Gastrocnemius medialis (tissue), 4 donors: Measurements from ENCODE around the gene WDR7. TPM values are rescaled to one million over a fixed set of nuclear protein-coding genes. Genes with fewer than 3 reads are reported as not detected.

ENCODE experiments used
- ATAC-seq, 2 donors: fragments of 150-250 bp; one replicate each; pipeline ENCODE4 v1.9.1; 2016
- DNase-seq, 2 donors: peaks; one replicate each; pipeline ENCODE4 v3.0.0-alpha.2; 2019
- H3K27ac ChIP-seq, 4 donors: fragments of 200-600 bp; sonication (generic); 1 replicate in 1 of 4; 2 replicates in 3 of 4; pipeline ENCODE4 v1.5.1; 2016 to 2018; ENCODE audit warnings: mild to moderate bottlenecking in 2 of 4, moderate library complexity in 1 of 4
- H3K27me3 ChIP-seq, 3 donors: fragments of 200-600 bp; sonication (generic) in 2 of 3; 1 replicate in 1 of 3; 2 replicates in 2 of 3; pipeline versions ENCODE4 v1.5.1 to v1.6.0; 2016 to 2019; ENCODE audit warnings: mild to moderate bottlenecking in 1 of 3, moderate library complexity in 1 of 3
- H3K36me3 ChIP-seq, 2 donors: fragments of 200-600 bp; sonication (generic) in 1 of 2; one replicate each; pipeline ENCODE4 v1.5.1; 2017 to 2018
- H3K4me1 ChIP-seq, 2 donors: fragments of 200-600 bp; sonication (generic) in 1 of 2; one replicate each; pipeline ENCODE4 v1.5.1; 2016 to 2017; ENCODE audit warnings: mild to moderate bottlenecking in 2 of 2
- H3K4me3 ChIP-seq, 4 donors: fragments of 200-600 bp; sonication (generic) in 3 of 4; 1 replicate in 1 of 4; 2 replicates in 3 of 4; pipeline ENCODE4 v1.5.1; 2016 to 2019; ENCODE audit warnings: mild to moderate bottlenecking in 2 of 4
- H3K9me3 ChIP-seq, 3 donors: fragments of 200-600 bp; sonication (generic) in 2 of 3; 1 replicate in 1 of 3; 2 replicates in 2 of 3; pipeline ENCODE4 v1.5.1; 2016 to 2019
- POLR2A ChIP-seq, 2 donors: fragments of 450-650 bp; IDR thresholded peaks; one replicate each; pipeline ENCODE4 v1.6.1; 2017; ENCODE audit warnings: antibody characterized with exemption in 2 of 2, mild to moderate bottlenecking in 2 of 2, moderate library complexity in 2 of 2
- in situ Hi-C, 4 donors: fragments of 200-750 bp; cut with MboI; loops; one replicate each; pipeline versions ENCODE4 v1.15.0 to v1.8.0; 2017; ENCODE audit warnings: low sequenced_read_pairs in 4 of 4
- intact Hi-C: fragments of 100-400 bp; cut with DNase I; formaldehyde crosslinking; loops from one replicate; pipeline ENCODE4 v1.15.1; 2023; ENCODE audit warnings: low total_unique reads
- total RNA-seq, 4 donors: library from RNA; depleted of rRNA; stranded (reverse); fragments of >200 nt; gene quantifications; one replicate each; pipeline versions ENCODE4 v1.1.0 to v1.2.3, GENCODE V29; 2016
- TF ChIP-seq, protein P1 (sequence below), 5 experiments: fragments of 450-650 bp in 3 of 5; fragments of 200-600 bp in 2 of 5; sonication (generic) in 2 of 5; IDR thresholded peaks in 4 of 5; conservative IDR thresholded peaks in 1 of 5; 1 replicate in 4 of 5; 2 replicates in 1 of 5; pipeline ENCODE4 v1.5.1; 2016 to 2019; ENCODE audit warnings: antibody characterized with exemption in 5 of 5, mild to moderate bottlenecking in 3 of 5, moderate library complexity in 3 of 5

The WDR7 gene
- total RNA-seq, 4 donors from 2014 or later = 20.5 to 24.2 (median 21.8) TPM

DNA sequence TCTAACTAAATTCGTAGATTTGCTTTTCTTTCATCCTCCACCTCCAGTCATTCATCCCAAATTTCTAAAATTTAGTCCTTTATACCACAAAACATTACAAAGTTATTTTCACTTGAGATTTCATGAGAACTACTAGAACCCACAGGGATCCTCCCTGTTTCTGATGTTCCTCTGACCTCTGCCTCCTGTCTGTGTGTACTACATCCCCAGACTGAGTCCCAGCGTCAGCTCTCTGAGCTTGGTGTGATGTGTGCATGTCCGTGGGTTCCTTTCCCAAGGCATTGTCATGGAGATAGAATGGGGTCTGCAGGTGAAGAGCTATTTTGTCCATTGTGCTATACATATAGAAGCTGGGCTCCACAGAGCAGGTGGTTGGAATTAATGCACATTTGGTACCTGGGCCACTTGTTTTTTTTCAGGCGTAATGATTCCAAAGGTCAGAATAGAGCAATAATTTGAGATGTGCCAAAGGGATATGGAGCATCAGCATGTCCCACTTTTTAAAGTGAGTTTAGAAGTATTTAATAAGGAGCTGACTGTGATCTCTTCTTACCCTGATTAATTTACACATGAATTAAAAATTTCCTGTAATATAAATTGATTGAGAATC, 344.5 kb downstream of the WDR7 start:
- in situ Hi-C loops (no loop called here), intact Hi-C loops (no loop called here)
- H3K9me3 ChIP-seq = no peaks in the 10 kb centered on the region
- H3K36me3 ChIP-seq = no peaks in the 10 kb centered on the region
- TF ChIP-seq, protein P1, sequence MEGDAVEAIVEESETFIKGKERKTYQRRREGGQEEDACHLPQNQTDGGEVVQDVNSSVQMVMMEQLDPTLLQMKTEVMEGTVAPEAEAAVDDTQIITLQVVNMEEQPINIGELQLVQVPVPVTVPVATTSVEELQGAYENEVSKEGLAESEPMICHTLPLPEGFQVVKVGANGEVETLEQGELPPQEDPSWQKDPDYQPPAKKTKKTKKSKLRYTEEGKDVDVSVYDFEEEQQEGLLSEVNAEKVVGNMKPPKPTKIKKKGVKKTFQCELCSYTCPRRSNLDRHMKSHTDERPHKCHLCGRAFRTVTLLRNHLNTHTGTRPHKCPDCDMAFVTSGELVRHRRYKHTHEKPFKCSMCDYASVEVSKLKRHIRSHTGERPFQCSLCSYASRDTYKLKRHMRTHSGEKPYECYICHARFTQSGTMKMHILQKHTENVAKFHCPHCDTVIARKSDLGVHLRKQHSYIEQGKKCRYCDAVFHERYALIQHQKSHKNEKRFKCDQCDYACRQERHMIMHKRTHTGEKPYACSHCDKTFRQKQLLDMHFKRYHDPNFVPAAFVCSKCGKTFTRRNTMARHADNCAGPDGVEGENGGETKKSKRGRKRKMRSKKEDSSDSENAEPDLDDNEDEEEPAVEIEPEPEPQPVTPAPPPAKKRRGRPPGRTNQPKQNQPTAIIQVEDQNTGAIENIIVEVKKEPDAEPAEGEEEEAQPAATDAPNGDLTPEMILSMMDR (IDR thresholded peaks at IDR 0.05 in 4 of 5, conservative IDR thresholded peaks at IDR 0.05 in 1 of 5) = no peak
- TF ChIP-seq POLR2A (IDR thresholded peaks at IDR 0.05) = no peak
- no peak for ATAC-seq
- H3K4me1 ChIP-seq = no peaks in the 10 kb centered on the region
- no peak overlapping the region for H3K4me3 ChIP-seq
- no peak overlapping the region for H3K27ac ChIP-seq
- DNase-seq = no peak
- H3K27me3 ChIP-seq = no peaks in the 10 kb centered on the region

DNA sequence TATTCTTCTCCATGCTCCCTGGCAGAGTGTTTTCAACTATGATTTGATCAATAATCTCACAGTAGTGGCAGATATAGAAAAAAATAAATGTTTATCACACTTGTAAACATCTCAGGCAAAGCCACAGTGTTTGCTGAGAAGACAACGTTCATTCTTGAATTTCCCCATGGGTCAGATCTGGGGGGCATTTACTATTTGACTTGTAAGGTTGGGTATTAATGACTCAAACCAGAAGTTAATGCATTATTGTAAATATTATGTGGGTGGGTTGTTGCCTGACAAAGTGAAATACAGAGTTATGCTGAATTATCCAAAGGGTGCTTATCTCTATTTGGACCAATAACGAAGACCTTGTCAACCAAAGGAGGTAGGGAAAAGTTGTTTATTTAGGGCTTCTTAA, 346.0 kb downstream of the WDR7 start:
- no peaks in the 10 kb centered on the region for H3K9me3 ChIP-seq
- H3K4me3 ChIP-seq = no peak overlapping the region
- no peaks in the 10 kb centered on the region for H3K27me3 ChIP-seq
- DNase-seq = no peak
- peaks cover 0 to 4% of the 10 kb centered on the region in 2 donors for H3K4me1 ChIP-seq
- TF ChIP-seq, protein P1 (IDR thresholded peaks at IDR 0.05 in 4 of 5, conservative IDR thresholded peaks at IDR 0.05 in 1 of 5) = no peak
- no peak for TF ChIP-seq POLR2A (IDR thresholded peaks at IDR 0.05)
- in situ Hi-C loops (no loop called here), intact Hi-C loops (no loop called here)
- no peak overlapping the region for H3K27ac ChIP-seq
- ATAC-seq = no peak
- no peaks in the 10 kb centered on the region for H3K36me3 ChIP-seq

DNA sequence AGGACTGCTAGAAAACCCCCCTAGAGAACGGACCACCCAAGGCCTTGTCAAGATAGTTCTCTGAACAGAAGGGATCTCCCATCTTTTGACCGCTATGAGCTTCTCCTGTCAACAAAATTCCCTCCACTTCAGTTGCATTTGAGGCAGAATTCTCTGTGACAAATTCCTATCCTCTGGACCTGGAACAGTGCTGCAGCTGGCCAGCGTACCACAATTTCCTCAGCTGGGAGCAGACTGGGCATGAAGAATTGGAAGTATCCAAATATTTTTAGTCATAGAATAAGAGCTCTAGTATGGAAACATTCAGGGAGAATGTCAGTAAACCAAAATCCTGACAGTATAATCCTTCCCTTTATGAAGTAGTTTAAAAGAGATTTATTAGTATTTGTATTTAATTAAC, 348.7 kb downstream of the WDR7 start:
- ATAC-seq (no peak), DNase-seq (no peak)
- in situ Hi-C loops = no loop called here
- Histone ChIP-seq H3K27ac (no peak overlapping the region), H3K4me1 (peaks cover 11 to 25% of the 10 kb centered on the region in 2 donors), H3K9me3 (no peaks in the 10 kb centered on the region), H3K27me3 (no peaks in the 10 kb centered on the region), H3K4me3 (no peak overlapping the region), H3K36me3 (no peaks in the 10 kb centered on the region)
- intact Hi-C loops = no loop called here
- no peak for TF ChIP-seq POLR2A (IDR thresholded peaks at IDR 0.05)

DNA sequence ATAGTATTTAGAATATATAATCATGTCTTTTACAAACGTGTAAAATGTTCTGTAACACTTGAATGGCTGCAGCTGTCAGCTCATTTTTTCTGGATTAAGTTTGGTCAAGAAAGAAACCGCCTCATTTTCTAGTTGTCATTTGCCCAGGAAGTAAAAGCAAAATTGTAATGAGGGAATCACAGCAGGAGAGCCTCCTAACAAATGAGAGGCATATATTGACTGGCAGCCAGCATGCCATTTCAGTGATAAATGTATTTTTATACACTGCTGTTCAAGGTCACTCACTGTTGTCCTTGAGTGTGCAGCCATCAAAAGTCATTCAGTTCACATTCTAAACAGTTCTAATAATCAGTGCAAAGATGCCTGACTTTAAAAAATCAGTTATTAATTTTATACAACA, 351.5 kb downstream of the WDR7 start:
- no peak for ATAC-seq
- in situ Hi-C loops = no loop called here
- no peak for TF ChIP-seq POLR2A (IDR thresholded peaks at IDR 0.05)
- TF ChIP-seq, protein P1 (IDR thresholded peaks at IDR 0.05 in 4 of 5, conservative IDR thresholded peaks at IDR 0.05 in 1 of 5) = no peak
- Histone ChIP-seq H3K36me3 (no peaks in the 10 kb centered on the region), H3K4me3 (no peak overlapping the region), H3K27ac (no peak overlapping the region), H3K4me1 (peaks cover 12 to 27% of the 10 kb centered on the region in 2 donors), H3K27me3 (no peaks in the 10 kb centered on the region), H3K9me3 (no peaks in the 10 kb centered on the region)
- intact Hi-C loops = no loop called here
- no peak for DNase-seq

DNA sequence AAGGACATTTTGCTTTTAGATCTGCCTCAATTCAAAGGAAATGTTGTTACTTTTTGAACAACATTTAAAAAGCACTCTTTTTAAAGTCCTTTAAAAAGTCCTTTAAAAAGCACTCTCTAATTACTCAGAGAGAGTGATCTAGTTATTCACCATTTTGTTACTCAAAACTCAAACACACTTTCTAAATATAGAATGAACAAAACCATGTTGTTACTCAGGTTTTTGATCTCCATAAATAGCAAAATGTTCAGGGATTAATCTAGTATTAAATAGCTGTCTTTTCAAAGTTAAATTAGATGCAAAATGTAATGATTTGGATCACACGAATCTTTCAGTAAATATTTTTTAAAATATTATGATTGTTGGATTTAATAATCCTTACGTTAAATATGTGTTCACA, 352.2 kb downstream of the WDR7 start:
- in situ Hi-C loops = no loop called here
- Histone ChIP-seq H3K36me3 (no peaks in the 10 kb centered on the region), H3K9me3 (no peaks in the 10 kb centered on the region), H3K27me3 (no peaks in the 10 kb centered on the region), H3K27ac (no peak overlapping the region), H3K4me1 (peaks cover 12 to 27% of the 10 kb centered on the region in 2 donors), H3K4me3 (no peak overlapping the region)
- intact Hi-C loops = no loop called here
- DNase-seq = no peak
- ATAC-seq = no peak
- TF ChIP-seq POLR2A (IDR thresholded peaks at IDR 0.05) = no peak
- TF ChIP-seq, protein P1 (IDR thresholded peaks at IDR 0.05 in 4 of 5, conservative IDR thresholded peaks at IDR 0.05 in 1 of 5) = no peak
